HuH-7.5 (cell line): ENCODE data around the gene PRAMEF2.
"Not testable (repeated sequence)": the region's sequence is repeated elsewhere in the genome, so short reads cannot be mapped to it uniquely, and the experiment has no call there.

Experiments used
- DNase-seq: peaks from one replicate; pipeline ENCODE4 v3.0.0; 2011; ENCODE audit warnings: low spot score

Gene PRAMEF2, protein sequence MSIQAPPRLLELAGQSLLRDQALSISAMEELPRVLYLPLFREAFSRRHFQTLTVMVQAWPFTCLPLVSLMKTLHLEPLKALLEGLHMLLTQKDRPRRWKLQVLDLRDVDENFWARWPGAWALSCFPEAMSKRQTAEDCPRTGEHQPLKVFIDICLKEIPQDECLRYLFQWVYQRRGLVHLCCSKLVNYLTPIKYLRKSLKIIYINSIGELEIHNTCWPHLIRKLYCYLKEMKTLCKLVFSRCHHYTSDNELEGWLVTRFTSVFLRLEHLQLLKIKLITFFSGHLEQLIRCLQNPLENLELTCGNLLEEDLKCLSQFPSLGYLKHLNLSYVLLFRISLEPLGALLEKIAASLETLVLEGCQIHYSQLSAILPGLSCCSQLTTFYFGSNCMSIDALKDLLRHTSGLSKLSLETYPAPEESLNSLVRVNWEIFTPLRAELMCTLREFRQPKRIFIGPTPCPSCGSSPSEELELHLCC

GRCh38 chr1:12856786-12857185, at the start of gene PRAMEF2:
TSS of gene PRAMEF2 (plus strand) at chr1:12857086. CDS start at chr1:12859010, 1,924 bp downstream.
- not testable (repeated sequence) for DNase-seq

GRCh38 chr1:12809933-12810332, 47.0 kb upstream of the PRAMEF2 start:
- DNase-seq: no peak

GRCh38 chr1:12810691-12811408, 46.0 kb upstream of the PRAMEF2 start:
- no peak for DNase-seq

GRCh38 chr1:12811409-12811784, 45.5 kb upstream of the PRAMEF2 start:
- DNase-seq: no peak

GRCh38 chr1:12819061-12819460, 37.8 kb upstream of the PRAMEF2 start:
- not testable (repeated sequence) for DNase-seq

GRCh38 chr1:12831310-12831709, 25.6 kb upstream of the PRAMEF2 start, which contains the start of gene PRAMEF11:
TSS of gene PRAMEF11 (minus strand) at chr1:12831410. CDS start at chr1:12828789, 2,621 bp downstream.
- DNase-seq: not testable (repeated sequence)

GRCh38 chr1:12833251-12833650, 23.6 kb upstream of the PRAMEF2 start:
- not testable (repeated sequence) for DNase-seq

DNA sequence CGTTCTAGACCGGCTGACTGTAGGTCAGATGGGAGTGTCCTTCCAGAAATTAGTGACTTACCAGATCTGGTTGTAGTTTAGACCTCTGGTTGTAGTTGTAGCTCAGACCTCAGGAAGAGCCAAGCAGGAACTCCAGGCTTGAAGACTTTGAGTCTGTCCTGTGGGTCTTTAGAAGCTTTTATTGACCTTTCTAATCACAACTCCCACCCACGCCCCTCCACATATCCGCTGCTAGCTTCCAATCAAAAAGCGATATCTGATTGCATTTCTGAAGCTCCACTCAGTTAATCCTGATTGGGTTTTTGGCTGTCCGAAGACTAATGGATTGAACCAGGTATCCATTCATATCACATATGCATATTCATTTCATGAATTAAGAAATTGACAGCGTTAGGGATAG, 8.3 kb upstream of the PRAMEF2 start, which contains the start of gene HNRNPCL1:
TSS of gene HNRNPCL1 (minus strand) at position 101 of the 400 bp plus-strand sequence. CDS start 431 bp downstream, outside the sequence.
- DNase-seq: not testable (repeated sequence)

- DNase-seq: no peak
Observed at GRCh38 chr1:12851779-12852178, 5.1 kb upstream of the PRAMEF2 start.

- DNase-seq: not testable (repeated sequence)
Observed at GRCh38 chr1:12863131-12863880, 6.4 kb downstream of the PRAMEF2 start.

DNA sequence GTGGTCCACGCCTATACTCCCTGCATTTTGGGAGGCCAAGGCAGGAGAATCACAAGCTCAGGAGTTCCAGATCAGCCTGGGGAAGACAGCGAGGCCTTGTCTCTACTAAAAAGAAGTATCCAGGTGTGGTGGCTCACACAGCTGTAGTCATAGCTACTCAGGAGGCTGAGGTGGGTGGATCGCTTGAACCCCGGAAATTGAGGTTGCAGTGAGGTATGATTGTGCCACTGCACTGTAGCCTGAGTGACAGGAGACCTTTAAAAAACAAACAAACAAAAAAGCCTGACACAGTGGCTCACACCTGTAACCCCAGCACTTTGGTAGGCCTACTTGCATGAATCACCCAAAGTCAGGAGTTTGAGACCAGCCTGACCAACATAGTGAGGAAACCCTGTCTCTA, 21.6 kb downstream of the PRAMEF2 start:
- not testable (repeated sequence) for DNase-seq

DNA sequence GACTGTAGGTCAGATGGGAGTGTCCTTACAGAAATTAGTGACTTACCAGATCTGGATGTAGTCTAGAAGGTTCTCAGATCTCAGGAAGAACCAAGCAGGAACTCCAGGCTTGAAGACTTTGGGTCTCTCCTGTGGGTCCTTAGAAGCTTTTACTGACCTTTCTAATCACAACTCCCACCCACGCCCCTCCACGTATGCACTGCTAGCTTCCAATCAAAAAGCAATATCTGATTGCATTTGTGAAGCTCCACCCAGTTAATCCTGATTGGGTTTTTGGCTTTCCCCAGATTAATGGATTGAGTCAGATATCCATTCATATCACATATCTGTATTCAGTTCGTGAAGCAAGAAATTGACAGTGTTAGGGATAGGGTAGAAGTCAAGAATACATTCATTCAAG, 29.2 kb downstream of the PRAMEF2 start, which contains the start of gene PRAMEF4:
TSS of gene PRAMEF4 (minus strand) at position 101 of the 400 bp plus-strand sequence. CDS start 2,807 bp downstream, outside the sequence.
- DNase-seq: not testable (repeated sequence)

- DNase-seq: not testable (repeated sequence)
Observed at GRCh38 chr1:12898170-12898569, 41.3 kb downstream of the PRAMEF2 start, which contains the start of gene PRAMEF10. TSS of gene PRAMEF10 (minus strand) at chr1:12898270. CDS start at chr1:12895847, 2,423 bp downstream.

DNA sequence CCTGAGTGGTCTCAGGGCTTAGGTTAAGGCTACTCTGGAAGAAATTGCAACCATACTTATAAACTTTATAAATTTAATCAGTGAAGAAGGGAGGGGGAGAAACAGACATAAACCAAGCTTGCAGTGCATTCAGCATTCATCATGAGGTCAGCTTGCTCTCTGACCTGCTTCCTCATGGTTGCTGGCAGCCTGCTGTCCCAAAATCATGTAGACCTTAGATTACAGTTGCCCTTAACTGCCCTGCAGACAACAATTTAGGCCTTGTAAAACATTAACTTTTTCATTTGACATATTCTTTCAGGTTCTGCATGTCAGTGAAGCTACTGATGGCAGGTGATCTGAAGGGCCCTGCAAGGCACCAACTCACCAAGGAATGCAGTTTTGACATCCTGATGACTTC, 42.3 kb downstream of the PRAMEF2 start:
- DNase-seq: not testable (repeated sequence)

GRCh38 chr1:12903793-12904572, 47.1 kb downstream of the PRAMEF2 start:
- not testable (repeated sequence) for DNase-seq
